Right lobe of liver (tissue), 4 donors: ENCODE measurements around the gene ARID3A.

Experiments used
- POLR2A ChIP-seq: fragments of 450-650 bp; IDR thresholded peaks from one replicate; pipeline ENCODE4 v1.6.1; 2017; ENCODE audit warnings: antibody characterized with exemption, mild to moderate bottlenecking
- TF ChIP-seq, protein P1 (sequence below), 4 donors: fragments of 200-600 bp in 3 of 4; fragments of 450-650 bp in 1 of 4; IDR thresholded peaks; one replicate each; pipeline versions ENCODE4 v1.5.1 to v1.8.0; 2016 to 2022; ENCODE audit warnings: antibody characterized with exemption in 4 of 4, mild to moderate bottlenecking in 2 of 4
- donor health status: DM: no; HTN: no; CAD: no.
- donor health status: DM: no; HTN: no; CAD: no.
- donor health status: DM: no; HTN: yes; CAD: no.

DNA sequence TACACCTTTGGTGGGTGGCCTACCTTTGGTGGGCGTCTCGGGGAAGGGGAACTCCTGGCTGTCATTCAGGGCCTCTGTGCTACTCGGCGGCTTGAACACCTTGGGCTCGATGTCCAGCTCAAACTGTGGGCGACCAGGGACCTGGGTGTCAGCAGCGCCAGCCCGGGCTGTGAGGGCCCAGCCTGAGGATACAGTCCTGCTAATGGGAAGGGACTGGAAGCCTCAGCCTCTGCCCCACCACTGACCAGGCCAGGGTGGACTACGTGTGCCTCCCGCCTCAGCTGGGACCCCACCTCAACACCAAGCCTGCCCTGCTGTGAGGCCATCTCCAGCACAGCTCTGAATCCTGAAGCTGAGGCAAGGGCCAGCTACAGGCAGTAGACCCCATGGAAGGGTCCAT is 87.4 kb downstream of the ARID3A start:
- TF ChIP-seq, protein P1, sequence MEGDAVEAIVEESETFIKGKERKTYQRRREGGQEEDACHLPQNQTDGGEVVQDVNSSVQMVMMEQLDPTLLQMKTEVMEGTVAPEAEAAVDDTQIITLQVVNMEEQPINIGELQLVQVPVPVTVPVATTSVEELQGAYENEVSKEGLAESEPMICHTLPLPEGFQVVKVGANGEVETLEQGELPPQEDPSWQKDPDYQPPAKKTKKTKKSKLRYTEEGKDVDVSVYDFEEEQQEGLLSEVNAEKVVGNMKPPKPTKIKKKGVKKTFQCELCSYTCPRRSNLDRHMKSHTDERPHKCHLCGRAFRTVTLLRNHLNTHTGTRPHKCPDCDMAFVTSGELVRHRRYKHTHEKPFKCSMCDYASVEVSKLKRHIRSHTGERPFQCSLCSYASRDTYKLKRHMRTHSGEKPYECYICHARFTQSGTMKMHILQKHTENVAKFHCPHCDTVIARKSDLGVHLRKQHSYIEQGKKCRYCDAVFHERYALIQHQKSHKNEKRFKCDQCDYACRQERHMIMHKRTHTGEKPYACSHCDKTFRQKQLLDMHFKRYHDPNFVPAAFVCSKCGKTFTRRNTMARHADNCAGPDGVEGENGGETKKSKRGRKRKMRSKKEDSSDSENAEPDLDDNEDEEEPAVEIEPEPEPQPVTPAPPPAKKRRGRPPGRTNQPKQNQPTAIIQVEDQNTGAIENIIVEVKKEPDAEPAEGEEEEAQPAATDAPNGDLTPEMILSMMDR (IDR thresholded peaks at IDR 0.05), result no peak
- no peak for TF ChIP-seq POLR2A
